GM18498 (cell line): ENCODE data around the gene SEMA3B.
"Not testable (repeated sequence)": the region's sequence is repeated elsewhere in the genome, so short reads cannot be mapped to it uniquely, and the experiment has no call there.

Source experiments
- ATAC-seq: cut with Tn5 transposase; IDR thresholded peaks from one replicate; pipeline ENCODE4 v1.9.1; 2021; ENCODE audit warnings: mild to moderate bottlenecking, moderate library complexity; ENCODE audit not compliant: unreplicated experiment

Gene SEMA3B

GRCh38 chr3:50312041-50312440 is 43.1 kb downstream of the SEMA3B start:
- not testable (repeated sequence) for ATAC-seq

GRCh38 chr3:50314342-50314741 is 45.4 kb downstream of the SEMA3B start:
- no peak for ATAC-seq

- no peak for ATAC-seq
Measured at GRCh38 chr3:50314816-50315215, 45.9 kb downstream of the SEMA3B start.

- ATAC-seq, result no peak
Measured at GRCh38 chr3:50316657-50317242, 47.8 kb downstream of the SEMA3B start.

- ATAC-seq, result no peak
Measured at GRCh38 chr3:50317300-50317699, 48.4 kb downstream of the SEMA3B start.

- ATAC-seq, result no peak
Measured at GRCh38 chr3:50318163-50318562, 49.2 kb downstream of the SEMA3B start.

GRCh38 chr3:50318615-50319014 is 49.7 kb downstream of the SEMA3B start:
- ATAC-seq, result no peak

- no peak for ATAC-seq
Measured at GRCh38 chr3:50319181-50319893, 50.4 kb downstream of the SEMA3B start.

- no peak for ATAC-seq
Measured at GRCh38 chr3:50319894-50320625, 51.1 kb downstream of the SEMA3B start.

GRCh38 chr3:50320853-50321335 is 51.9 kb downstream of the SEMA3B start:
- ATAC-seq, result peak; percentile 60

GRCh38 chr3:50321336-50322114 is 52.6 kb downstream of the SEMA3B start:
- peak; percentile 87 for ATAC-seq

- no peak for ATAC-seq
Measured at GRCh38 chr3:50322115-50322385, 53.1 kb downstream of the SEMA3B start.

- ATAC-seq, result no peak
Measured at GRCh38 chr3:50322386-50323091, 53.6 kb downstream of the SEMA3B start, which contains the start of gene HYAL2. Gene HYAL2 (minus strand): TSS chr3:50322745. CDS start chr3:50320489, 2,256 bp downstream.

GRCh38 chr3:50323092-50323600 is 54.2 kb downstream of the SEMA3B start:
- no peak for ATAC-seq

- ATAC-seq, result no peak
Measured at GRCh38 chr3:50323614-50324199, 54.8 kb downstream of the SEMA3B start.

- no peak for ATAC-seq
Measured at GRCh38 chr3:50324351-50325112, 55.6 kb downstream of the SEMA3B start.

- no peak for ATAC-seq
Measured at GRCh38 chr3:50325113-50325480, 56.1 kb downstream of the SEMA3B start.

GRCh38 chr3:50325497-50326181 is 56.7 kb downstream of the SEMA3B start:
- ATAC-seq, result no peak

GRCh38 chr3:50326182-50326541 is 57.2 kb downstream of the SEMA3B start:
- no peak for ATAC-seq
